ENCODE measurements around the gene LMF1. TPM values are rescaled to one million over a fixed set of nuclear protein-coding genes. Genes with fewer than 3 reads are reported as not detected.

LMF1 gene
- total RNA-seq, 1 experiment from 2014 or later = 12.2 TPM

Other genes with a start within 250 kb of the LMF1 start
- gene ANTKMT, start 249.8 kb downstream of the LMF1 start, total RNA-seq (2014; rRNA removed; shearing (Covaris generic); ENCODE audit: low replicate concordance) = 19.8 and 53.3 TPM in 2 replicates
- 29.4 and 110 TPM in 2 replicates for gene CCDC78, start 244.5 kb downstream of the LMF1 start, total RNA-seq (2014; rRNA removed; shearing (Covaris generic); ENCODE audit: low replicate concordance)
- 57.4 and 159 TPM in 2 replicates for gene HAGHL, start 243.9 kb downstream of the LMF1 start, total RNA-seq (2014; rRNA removed; shearing (Covaris generic); ENCODE audit: low replicate concordance)
- 32.1 and 77.4 TPM in 2 replicates for gene CIAO3, start 230.0 kb downstream of the LMF1 start, total RNA-seq (2014; rRNA removed; shearing (Covaris generic); ENCODE audit: low replicate concordance)
- 0.47 TPM in 1 of 2 replicates, not detected in the other for gene MSLN, start 210.2 kb downstream of the LMF1 start, total RNA-seq (2014; rRNA removed; shearing (Covaris generic); ENCODE audit: low replicate concordance)
- 26.6 and 61.1 TPM in 2 replicates for gene RPUSD1, start 182.6 kb downstream of the LMF1 start, total RNA-seq (2014; rRNA removed; shearing (Covaris generic); ENCODE audit: low replicate concordance)
- gene CHTF18, start 182.4 kb downstream of the LMF1 start, total RNA-seq (2014; rRNA removed; shearing (Covaris generic); ENCODE audit: low replicate concordance) = 7.9 and 35.2 TPM in 2 replicates
- not detected in 2 replicates for gene GNG13, start 170.2 kb downstream of the LMF1 start, total RNA-seq (2014; rRNA removed; shearing (Covaris generic); ENCODE audit: low replicate concordance)
- gene SOX8, start 10.8 kb upstream of the LMF1 start, total RNA-seq (2014; rRNA removed; shearing (Covaris generic); ENCODE audit: low replicate concordance) = not detected in 2 replicates
- gene SSTR5, start 101.8 kb upstream of the LMF1 start, total RNA-seq (2014; rRNA removed; shearing (Covaris generic); ENCODE audit: low replicate concordance) = not detected in 2 replicates
- not detected in 2 replicates for gene C1QTNF8, start 125.3 kb upstream of the LMF1 start, total RNA-seq (2014; rRNA removed; shearing (Covaris generic); ENCODE audit: low replicate concordance)
- not detected in 2 replicates for gene CACNA1H, start 182.1 kb upstream of the LMF1 start, total RNA-seq (2014; rRNA removed; shearing (Covaris generic); ENCODE audit: low replicate concordance)